CD4-positive, alpha-beta T cell treated with Interferon gamma for 1 hour (primary cell): ENCODE data around the gene ZNF316.
"Not testable (repeated sequence)": the region's sequence is repeated elsewhere in the genome, so short reads cannot be mapped to it uniquely, and the experiment has no call there.

Experiments
- DNase-seq: peaks from one replicate; pipeline ENCODE4 v3.0.0-alpha.2; 2020

Gene ZNF316

GRCh38 chr7:6648066-6648814, 11.1 kb downstream of the ZNF316 start:
- no peak for DNase-seq

DNA sequence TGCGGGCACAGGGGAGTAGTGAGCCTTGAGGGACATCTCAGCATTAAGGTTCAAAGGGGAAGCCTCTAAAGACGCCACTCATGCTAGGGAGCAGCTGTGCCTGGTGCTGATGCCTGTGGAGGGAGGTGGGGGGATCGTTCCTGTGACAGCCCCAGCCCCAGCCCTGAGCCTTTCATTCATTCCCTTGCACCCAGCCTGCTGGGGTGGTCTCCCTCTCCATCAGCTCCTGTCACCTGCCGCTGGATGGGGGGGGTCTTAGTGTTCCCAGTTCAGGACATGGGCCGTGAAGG, 11.6 kb downstream of the ZNF316 start:
- no peak for DNase-seq

- no peak for DNase-seq
These were observed 12.3 kb downstream of the ZNF316 start for GRCh38 chr7:6649241-6649961.

- DNase-seq: no peak
These were observed 13.0 kb downstream of the ZNF316 start for GRCh38 chr7:6650086-6650485.

GRCh38 chr7:6650521-6651011, 13.4 kb downstream of the ZNF316 start:
- DNase-seq: no peak

- no peak for DNase-seq
These were observed 14.8 kb downstream of the ZNF316 start for GRCh38 chr7:6651851-6652445.

DNA sequence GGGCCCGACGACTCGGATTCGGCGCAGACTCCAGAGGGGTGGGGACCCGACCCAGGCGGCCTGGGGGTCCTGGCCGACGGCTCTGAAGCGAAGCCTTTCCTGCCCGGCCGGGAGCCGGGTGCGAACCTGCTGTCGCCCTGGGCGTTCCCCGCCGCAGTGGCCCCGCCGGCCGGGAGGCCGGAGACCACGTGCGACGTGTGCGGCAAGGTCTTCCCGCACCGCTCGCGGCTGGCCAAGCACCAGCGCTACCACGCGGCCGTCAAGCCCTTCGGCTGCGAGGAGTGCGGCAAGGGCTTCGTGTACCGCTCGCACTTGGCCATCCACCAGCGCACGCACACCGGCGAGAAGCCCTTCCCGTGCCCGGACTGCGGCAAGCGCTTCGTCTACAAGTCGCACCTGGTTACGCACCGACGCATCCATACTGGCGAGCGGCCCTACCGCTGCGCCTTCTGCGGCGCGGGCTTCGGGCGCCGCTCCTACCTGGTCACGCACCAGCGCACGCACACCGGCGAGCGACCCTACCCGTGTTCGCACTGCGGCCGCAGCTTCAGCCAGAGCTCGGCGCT, 15.4 kb downstream of the ZNF316 start:
- no peak for DNase-seq

- DNase-seq: no peak
These were observed 16.2 kb downstream of the ZNF316 start for GRCh38 chr7:6653071-6654003.

DNA sequence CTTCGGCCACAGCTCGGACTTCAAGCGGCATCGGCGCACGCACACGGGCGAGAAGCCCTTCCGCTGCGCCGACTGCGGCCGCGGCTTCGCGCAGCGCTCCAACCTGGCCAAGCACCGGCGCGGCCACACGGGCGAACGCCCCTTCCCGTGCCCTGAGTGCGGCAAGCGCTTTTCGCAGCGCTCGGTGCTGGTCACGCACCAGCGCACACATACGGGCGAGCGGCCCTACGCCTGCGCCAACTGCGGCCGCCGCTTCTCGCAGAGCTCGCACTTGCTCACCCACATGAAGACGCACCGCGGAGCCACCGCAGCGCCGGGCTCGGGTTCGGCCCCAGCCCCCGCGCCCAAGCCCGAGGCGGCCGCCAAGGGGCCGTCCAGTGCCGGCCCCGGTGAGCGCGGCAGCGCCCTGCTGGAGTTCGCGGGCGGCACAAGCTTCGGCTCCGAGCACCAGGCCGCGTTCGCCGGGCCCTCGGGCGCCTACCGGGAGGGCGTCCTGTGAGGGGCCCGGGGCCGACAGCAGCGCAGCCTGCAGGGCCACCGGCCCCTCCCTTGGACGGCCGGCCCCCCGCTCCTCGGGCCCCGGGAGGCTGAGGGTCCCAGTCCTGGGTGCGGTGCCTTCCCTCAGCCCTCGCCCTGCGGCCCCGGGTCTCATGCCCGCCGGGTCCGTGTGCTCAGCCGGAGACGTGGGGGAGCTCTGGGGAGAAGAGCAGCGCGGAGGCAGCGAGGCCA, 17.2 kb downstream of the ZNF316 start:
- DNase-seq: no peak

DNA sequence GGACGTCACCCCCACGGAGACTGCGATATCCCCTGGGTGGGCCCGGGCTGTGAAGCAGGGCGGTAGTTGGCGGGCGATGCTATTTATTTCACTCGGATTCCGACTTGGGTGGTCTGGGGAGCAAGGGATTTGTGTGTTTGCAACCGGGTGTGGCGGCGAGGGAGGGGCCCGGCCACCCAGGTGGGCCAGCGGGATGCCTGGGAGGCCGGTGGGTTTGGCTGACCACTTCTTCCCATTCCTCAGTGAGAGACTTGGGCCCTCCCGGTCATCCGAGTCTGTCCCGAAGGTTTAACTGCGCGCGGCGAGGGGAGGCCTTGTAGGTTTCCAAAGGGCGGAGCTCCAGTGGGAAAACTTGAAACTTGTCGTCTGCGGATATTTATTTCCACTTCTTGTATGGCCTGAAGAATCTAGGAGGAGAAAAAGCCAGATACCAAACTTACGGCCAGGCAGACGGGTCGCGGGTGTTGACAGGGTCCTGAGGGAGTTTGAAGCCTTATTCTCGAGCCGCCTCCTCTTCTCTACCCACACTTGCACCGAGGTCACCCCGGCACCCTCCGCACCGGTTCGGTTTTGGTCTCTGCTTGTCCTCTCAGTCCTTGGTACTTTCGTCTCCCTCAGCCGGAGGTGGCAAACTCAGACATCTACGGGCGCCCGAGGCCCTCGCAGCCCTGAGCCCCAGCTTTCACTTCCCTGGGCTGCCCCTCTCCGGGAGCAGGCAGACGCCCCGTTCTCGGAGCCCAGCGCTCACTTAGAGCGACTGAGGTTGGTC, 17.9 kb downstream of the ZNF316 start:
- DNase-seq: no peak

- DNase-seq: no peak
These were observed 18.7 kb downstream of the ZNF316 start for GRCh38 chr7:6655636-6656385.

DNA sequence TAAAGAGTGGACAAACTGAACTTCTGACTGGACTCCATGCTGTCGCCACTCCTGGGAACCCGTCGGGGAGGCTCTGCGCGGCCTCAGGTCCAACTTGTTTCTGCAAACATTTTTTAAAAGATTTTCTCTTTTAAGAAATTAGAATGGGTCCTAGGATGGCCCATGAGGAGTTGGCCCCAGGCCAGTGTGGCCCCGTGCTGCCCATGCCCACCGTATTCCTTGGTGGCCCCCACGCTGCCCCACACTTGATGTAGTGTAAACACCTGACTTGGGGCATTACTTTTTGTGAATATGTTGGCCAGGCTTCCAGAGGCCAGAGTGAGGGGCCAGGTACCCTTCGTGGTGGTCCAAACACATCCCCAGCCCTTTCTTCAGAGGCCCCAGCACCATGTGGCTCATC, 19.3 kb downstream of the ZNF316 start:
- no peak for DNase-seq

- no peak for DNase-seq
These were observed 21.7 kb downstream of the ZNF316 start for GRCh38 chr7:6658618-6659345.

- DNase-seq: not testable (repeated sequence)
These were observed 33.7 kb downstream of the ZNF316 start for GRCh38 chr7:6670851-6671250.

- DNase-seq: no peak
These were observed 38.8 kb downstream of the ZNF316 start for GRCh38 chr7:6675807-6676405.

DNA sequence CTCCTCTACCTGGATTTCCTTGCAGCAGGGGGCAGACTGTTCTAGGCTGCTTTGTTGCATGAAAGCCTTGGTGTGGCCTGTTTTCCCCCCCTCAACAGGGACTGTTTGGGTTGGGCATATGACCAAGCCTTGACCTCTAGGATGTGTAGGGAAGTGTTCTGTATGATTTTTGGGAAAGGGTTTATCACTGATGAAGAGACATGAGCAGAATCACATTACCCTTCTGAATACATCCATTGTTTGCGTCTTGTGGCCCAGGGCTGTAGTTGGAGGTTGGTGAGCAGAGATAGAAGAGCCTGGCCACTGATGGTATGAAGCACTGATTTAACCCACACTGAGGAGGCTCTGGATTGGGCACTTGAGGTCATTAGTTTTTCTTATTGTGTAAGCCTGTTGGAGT, 43.0 kb downstream of the ZNF316 start:
- DNase-seq: no peak

DNA sequence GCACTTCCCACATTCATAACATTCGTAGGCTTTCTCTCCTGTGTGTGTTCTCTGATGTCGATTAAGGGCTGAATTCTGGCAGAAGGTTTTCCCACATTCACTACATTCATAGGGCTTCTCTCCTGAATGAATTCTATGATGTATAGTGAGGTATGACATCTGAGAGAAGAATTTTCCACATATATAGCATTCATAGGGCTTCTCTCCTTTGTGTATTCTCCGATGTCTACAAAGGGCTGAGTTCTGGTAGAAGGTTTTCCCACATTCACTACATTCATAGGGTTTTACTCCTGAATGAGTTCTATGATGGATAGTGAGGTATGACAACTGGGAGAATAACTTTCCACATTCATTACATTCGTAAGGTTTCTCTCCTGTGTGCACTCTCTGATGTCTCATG, 54.0 kb downstream of the ZNF316 start:
- no peak for DNase-seq

DNA sequence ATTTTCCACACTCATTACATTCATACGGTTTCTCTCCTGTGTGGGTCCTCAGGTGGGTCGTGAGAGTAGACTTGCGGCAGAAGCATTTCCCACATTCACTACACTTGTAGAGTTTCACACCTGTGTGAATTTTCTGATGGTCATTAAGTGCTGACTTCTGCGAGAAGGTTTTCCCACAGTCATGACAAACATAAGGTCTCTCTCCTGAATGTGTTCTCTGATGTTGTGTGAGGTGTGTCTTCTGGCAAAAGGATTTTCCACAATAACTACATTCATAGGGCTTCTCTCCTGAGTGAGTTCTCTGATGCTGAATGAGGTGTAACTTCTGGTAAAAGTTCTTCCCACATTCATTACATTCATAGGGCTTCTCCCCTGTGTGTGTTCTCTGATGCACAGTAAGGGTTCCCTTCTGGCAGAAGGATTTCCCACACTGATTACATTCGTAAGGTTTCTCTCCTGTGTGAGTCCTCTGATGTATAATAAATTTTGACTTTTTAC, 54.5 kb downstream of the ZNF316 start:
- DNase-seq: no peak

DNA sequence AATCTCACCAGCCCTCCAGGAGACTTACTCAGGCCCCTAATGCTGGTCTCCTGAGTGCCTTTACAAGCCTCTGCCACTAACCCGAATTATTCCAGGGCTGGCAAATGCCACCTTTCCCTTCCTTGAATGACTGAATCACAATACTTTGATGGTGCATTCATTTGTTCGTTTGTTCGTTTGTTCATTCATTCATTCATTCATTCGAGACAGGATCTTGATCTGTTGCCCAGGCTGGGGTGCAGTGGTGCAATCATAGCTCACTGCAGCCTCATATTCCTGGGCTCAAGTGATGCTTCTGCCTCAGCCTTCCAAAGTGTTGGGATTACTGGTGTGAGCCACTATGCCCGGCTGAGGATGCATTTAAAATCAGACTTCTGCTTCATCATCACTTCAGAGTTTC, 63.7 kb downstream of the ZNF316 start:
- DNase-seq: no peak
